Activated CD4-positive, alpha-beta T cell treated with anti-CD3 and anti-CD28 coated beads, Interleukin-2, amount 50 U/mL, for 48 hours (primary cell): ENCODE measurements around the gene RAPGEFL1.
"Not testable (repeated sequence)": the region's sequence is repeated elsewhere in the genome, so short reads cannot be mapped to it uniquely, and the experiment has no call there.

Experiments
- DNase-seq, 2 experiments: peaks; one replicate each; pipeline ENCODE4 v3.0.0-alpha.2; 2020

RAPGEFL1 gene, protein sequence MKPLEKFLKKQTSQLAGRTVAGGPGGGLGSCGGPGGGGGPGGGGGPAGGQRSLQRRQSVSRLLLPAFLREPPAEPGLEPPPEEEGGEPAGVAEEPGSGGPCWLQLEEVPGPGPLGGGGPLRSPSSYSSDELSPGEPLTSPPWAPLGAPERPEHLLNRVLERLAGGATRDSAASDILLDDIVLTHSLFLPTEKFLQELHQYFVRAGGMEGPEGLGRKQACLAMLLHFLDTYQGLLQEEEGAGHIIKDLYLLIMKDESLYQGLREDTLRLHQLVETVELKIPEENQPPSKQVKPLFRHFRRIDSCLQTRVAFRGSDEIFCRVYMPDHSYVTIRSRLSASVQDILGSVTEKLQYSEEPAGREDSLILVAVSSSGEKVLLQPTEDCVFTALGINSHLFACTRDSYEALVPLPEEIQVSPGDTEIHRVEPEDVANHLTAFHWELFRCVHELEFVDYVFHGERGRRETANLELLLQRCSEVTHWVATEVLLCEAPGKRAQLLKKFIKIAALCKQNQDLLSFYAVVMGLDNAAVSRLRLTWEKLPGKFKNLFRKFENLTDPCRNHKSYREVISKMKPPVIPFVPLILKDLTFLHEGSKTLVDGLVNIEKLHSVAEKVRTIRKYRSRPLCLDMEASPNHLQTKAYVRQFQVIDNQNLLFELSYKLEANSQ

GRCh38 chr17:40177275-40177874 is at the start of gene RAPGEFL1:
TSS of gene RAPGEFL1 (plus strand) at chr17:40177470. CDS start at chr17:40177862, 392 bp downstream.
- peak; percentile 90 to 92 for DNase-seq

DNA sequence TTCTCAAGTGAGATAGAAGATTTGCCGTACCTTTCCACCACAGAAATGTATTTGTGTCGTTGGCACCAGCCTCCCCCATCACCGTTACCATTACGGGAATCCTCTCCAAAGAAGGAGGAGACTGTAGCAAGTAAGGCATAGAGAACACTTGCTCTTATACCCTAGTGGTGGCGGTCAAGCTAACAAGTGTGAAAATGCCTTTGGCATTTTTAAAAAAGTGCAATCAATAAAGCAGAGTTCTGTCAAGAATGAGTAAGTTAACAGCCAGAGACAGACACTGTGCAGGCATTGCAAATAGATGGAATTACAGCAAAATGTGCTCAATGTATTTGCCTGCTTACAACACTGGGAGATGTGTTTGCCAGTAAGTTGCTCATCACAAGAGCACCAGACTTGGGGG is 47.8 kb upstream of the RAPGEFL1 start:
- DNase-seq, result no peak

DNA sequence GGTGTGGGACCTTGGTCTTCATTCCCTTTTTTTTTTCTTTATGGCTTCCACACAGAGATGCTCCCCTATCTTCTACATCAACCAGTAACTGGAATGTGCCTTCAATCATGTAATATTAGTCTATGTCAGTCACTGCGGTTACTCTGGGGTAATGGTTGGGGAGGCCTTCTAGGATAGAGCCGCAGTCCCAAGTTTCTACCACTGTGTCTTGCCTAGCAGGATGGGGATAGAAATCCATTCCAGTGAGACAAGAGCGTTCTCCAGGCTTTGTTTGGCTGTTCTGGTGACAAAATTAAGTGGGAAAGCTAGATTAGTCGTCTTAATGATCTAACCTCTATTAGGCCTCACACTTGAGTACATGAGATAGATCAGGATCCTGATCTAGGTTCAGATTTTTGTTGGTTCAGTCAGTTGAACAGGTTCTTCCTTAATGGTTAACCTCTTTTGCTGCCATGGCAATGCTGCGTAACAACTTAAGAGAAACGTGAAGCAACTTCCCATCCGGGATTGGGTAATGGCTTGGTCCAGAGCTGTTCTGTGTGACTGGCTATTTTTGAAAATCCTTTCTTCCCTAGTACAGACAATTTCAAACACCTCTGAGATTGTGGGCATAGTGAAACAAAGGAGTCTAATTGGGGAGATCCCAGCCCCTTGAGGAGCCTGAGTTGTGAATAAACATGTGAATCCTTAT is 46.8 kb upstream of the RAPGEFL1 start:
- DNase-seq, result no peak

DNA sequence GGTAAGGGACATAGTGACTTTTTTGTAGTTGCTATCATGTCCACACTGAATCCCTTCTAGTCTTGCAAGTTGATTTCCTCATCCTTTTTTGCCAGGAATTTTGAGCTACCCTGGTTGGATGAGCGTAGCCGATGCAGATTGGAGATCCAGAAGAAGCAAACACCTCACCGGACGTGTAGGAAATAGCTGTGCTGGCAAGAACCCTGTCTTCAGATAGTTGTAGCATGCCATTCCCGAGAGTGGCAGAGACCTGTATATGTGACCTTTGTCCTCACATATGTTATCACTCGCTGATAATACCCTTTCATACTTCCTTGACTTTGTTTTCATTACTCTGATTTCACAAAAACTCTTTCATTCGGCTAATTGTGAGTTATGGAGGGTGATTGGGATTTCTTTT is 43.1 kb upstream of the RAPGEFL1 start:
- no peak for DNase-seq

DNA sequence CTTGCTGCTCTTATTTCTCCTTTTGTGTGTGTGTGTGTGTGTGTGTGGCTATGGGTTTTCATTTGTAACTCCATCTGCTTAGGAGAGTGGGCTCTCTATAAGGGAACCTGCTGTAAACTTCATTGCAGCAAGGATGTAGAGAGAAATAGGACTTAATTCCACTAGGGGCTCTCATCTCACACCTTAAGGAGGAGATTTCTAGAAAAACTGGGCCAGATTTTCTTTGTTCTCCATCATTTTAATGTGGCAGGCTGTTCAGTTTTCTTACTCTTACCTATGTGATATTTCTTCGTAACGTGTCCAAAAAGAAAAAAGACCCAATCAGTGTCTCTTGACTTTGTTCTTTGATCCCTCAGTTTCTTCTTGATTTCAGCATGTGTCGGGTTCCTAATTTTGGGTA is 41.5 kb upstream of the RAPGEFL1 start:
- no peak for DNase-seq

DNA sequence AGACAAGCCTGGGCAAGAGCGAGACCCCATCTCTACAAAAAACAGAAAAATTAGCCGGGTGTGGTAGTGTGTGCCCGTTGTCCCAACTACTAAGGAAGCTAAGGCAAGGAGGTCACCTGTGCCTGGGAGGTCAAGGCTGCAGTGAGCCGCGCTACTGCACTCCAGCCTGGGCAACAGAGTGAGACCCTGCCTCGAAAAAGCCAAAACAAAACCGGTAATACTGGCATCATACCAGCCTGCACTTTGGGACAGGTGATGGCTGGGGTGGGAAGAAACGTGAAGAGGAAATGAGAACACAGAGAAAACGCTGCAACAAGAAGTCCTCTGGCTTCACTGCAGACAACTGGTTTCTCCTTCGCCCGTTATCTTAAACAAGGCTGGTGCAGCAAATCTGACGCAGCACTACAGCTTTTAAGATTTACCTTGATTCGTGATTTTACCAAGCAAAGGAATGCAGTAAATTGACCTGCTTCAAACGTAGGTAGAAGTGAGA is 37.7 kb upstream of the RAPGEFL1 start:
- DNase-seq, result peak in 1 of 2 experiments; percentile 24

DNA sequence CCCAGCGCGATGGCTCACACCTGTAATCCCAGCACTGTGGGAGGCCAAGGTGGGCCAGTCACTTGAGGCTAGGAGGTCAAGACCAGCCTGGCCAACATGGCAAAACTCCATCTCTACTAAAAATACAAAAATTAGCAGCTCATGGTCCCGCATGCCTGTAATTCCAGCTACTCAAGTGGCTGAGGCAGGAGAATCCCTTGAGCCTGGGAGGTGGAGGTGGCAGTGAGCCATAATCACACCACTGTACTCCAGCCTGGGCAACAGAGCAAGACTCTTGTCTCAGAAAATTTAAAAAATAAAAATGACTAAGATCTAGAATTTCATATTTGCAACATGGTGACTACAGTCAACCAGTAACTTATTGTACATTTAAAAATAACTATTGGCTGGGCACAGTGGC is 34.1 kb upstream of the RAPGEFL1 start:
- DNase-seq, result not testable (repeated sequence)

DNA sequence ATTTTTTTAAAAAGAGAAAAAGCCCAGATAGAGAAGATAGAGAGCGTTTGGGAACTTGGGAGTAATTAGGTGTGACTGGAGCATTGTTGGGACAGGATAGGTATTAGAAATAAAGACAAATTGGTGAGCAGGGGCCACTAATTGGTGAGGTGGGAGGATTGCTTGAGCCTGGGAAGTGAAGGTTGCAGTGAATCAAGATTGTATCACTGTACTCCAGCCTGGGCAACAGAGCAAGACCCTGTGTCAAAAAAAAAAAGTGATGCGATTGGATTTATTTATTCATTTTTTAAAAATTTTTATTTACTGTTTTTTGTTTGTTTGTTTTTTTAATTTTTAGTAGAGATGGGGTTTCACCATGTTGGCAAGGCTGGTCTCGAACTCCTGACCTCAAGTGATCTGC is 31.8 kb upstream of the RAPGEFL1 start:
- DNase-seq, result no peak

- DNase-seq, result no peak
Observed at GRCh38 chr17:40148527-40148926, 28.7 kb upstream of the RAPGEFL1 start.

DNA sequence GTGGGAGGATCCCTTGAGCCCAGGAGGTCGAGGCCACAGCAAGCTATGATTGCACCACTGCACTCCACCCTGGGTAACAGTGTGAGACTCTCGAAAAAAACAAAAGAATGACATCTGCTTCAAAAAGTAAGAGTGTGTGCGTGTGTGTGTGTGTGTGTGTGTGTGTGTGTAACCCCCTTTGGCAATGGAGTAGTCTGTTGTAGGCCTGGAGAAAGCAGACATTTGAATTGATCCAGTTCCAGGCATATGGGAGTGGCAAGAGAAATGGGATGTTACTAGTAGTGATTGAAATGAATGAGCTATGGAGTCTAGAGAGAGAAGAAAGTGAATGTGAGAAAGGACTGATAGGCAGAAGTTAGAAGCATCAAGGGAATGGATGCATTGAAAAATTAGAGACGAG is 27.0 kb upstream of the RAPGEFL1 start:
- DNase-seq, result no peak

GRCh38 chr17:40151414-40151963 is 25.8 kb upstream of the RAPGEFL1 start:
- DNase-seq, result no peak

GRCh38 chr17:40153603-40154236 is 23.6 kb upstream of the RAPGEFL1 start:
- DNase-seq, result peak in 1 of 2 experiments; percentile 45

- DNase-seq, result no peak
Observed at GRCh38 chr17:40157973-40158372, 19.3 kb upstream of the RAPGEFL1 start.

- DNase-seq, result no peak
Observed at GRCh38 chr17:40158438-40159013, 18.7 kb upstream of the RAPGEFL1 start.

DNA sequence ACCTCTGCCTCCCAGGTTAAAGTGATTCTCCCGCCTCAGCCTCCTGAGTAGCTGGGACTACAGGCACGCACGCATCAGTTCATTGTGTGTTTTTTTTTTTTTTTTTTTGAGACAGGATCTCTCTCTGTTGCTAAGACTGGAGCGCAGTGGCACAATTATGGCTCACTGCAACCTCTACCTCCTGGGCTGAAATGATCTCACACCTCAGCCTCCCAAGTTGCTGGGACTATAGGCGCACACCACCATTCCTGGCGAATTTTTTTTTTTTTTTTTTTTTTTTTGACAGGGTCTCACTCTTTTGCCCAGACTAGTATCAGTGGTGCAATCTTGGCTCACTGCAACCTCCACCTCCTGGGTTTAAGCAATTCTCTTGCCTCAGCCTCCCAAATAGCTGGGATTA is 17.8 kb upstream of the RAPGEFL1 start:
- no peak for DNase-seq

DNA sequence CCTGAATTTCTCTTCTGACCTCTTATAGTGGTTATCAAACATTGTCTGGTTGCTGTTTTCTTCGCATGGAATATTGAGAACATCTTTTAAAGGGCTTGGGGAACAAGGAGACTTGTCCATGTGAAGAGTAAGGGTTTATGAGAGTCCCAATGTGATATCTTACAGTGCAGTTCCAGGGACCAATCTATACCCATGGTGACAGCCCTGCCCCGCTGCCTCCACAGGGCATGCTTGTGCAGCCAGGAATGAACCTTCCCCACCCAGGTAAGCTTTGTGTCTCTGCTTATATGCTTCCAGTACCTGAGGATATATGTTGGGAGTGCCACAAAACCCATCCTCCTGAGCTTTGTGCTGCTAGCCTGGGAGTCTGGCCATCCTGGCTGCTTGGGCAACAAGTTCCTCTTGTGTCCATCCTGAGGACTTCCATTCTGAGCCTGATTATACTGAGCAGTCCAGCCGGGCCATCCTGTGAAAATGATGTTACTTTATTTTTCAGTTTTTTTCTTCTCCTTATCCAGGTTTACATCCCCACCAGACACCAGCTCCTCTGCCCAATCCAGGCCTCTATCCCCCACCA is 9.5 kb upstream of the RAPGEFL1 start:
- no peak for DNase-seq

DNA sequence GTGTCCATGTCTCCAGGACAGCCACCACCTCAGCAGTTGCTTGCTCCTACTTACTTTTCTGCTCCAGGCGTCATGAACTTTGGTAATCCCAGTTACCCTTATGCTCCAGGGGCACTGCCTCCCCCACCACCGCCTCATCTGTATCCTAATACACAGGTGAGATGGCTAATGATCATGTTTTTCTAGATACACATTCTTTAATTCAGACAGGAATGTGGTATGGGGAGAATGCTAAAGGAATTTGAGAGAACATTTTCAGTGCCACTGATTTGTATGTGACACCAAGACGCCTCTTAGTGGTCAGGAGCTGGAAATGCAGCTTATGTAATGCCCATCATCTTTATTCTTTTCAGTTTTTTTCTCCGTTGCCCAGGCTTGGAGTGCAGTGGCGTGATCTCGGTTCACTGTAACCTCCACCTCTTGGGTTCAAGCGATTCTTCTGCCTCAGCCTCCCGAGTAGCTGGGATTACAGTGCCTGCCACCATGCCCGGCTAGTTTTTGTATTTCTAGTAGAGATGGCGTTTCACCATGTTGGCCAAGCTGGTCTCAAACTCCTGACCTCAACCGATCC is 8.9 kb upstream of the RAPGEFL1 start:
- peak in 1 of 2 experiments; percentile 30 for DNase-seq

- DNase-seq, result no peak
Observed at GRCh38 chr17:40170325-40170724, 6.9 kb upstream of the RAPGEFL1 start.

GRCh38 chr17:40171750-40172149 is 5.5 kb upstream of the RAPGEFL1 start:
- no peak for DNase-seq

- DNase-seq, result no peak
Observed at GRCh38 chr17:40173091-40173777, 4.0 kb upstream of the RAPGEFL1 start.

GRCh38 chr17:40173778-40174135 is 3.5 kb upstream of the RAPGEFL1 start:
- no peak for DNase-seq
